Epithelial cell of proximal tubule (primary cell): ENCODE data around the gene APOB. TPM values are rescaled to one million over a fixed set of nuclear protein-coding genes. Genes with fewer than 3 reads are reported as not detected.

Experiments
- DNase-seq: peaks from one replicate; pipeline ENCODE4 v3.0.0-alpha.2; 2011; ENCODE audit warnings: low read depth
- H3K4me3 ChIP-seq: 2 replicates; pipeline ENCODE4 v1.5.1; 2011; ENCODE audit warnings: low read depth, mild to moderate bottlenecking, low read length
- CTCF ChIP-seq: conservative IDR thresholded peaks from 2 replicates; pipeline ENCODE4 v1.5.1; 2012; ENCODE audit warnings: low read depth, mild to moderate bottlenecking, low read length
- total RNA-seq: library from RNA; depleted of rRNA; stranded (reverse); fragments of >200 nt; gene quantifications from 2 replicates; pipeline ENCODE4 v1.2.3, GENCODE V29; 2015

The APOB gene
- total RNA-seq, 1 donor from 2014 or later: not detected

GRCh38 chr2:21006423-21007128 is 37.3 kb downstream of the APOB start:
- no peak for DNase-seq
- no peak overlapping the region for H3K4me3 ChIP-seq
- TF ChIP-seq CTCF: no peak

GRCh38 chr2:21005700-21006422 is 38.0 kb downstream of the APOB start:
- DNase-seq: no peak
- no peak overlapping the region for H3K4me3 ChIP-seq
- TF ChIP-seq CTCF: no peak

- TF ChIP-seq CTCF: no peak
These were observed 38.7 kb downstream of the APOB start for GRCh38 chr2:21005111-21005699.

GRCh38 chr2:21004181-21004572 is 39.7 kb downstream of the APOB start:
- no peak overlapping the region for H3K4me3 ChIP-seq
- DNase-seq: no peak
- no peak for TF ChIP-seq CTCF

More at GRCh38 chr2:21005111-21005699, 38.7 kb downstream of the APOB start:
- DNase-seq: no peak
- no peak overlapping the region for H3K4me3 ChIP-seq

- no peak for TF ChIP-seq CTCF
- no peak overlapping the region for H3K4me3 ChIP-seq
- DNase-seq: no peak
These were observed 40.2 kb downstream of the APOB start for GRCh38 chr2:21003572-21004180.

GRCh38 chr2:21002814-21003192 is 41.1 kb downstream of the APOB start:
- H3K4me3 ChIP-seq: no peak overlapping the region
- TF ChIP-seq CTCF: no peak
- DNase-seq: no peak
